Measurements from ENCODE around the gene HMGB1. TPM values are rescaled to one million over a fixed set of nuclear protein-coding genes. Genes with fewer than 3 reads are reported as not detected.

The HMGB1 gene
- total and polyA plus RNA-seq, 2 of the 13 experiments (the other 11 are each of a cell fraction or from before 2014, with no cell fraction given) = 115 to 584 TPM

GRCh38 chr13:30413842-30414241 is 51.9 kb downstream of the HMGB1 start (continued):
- TF ChIP-seq, protein P1, sequence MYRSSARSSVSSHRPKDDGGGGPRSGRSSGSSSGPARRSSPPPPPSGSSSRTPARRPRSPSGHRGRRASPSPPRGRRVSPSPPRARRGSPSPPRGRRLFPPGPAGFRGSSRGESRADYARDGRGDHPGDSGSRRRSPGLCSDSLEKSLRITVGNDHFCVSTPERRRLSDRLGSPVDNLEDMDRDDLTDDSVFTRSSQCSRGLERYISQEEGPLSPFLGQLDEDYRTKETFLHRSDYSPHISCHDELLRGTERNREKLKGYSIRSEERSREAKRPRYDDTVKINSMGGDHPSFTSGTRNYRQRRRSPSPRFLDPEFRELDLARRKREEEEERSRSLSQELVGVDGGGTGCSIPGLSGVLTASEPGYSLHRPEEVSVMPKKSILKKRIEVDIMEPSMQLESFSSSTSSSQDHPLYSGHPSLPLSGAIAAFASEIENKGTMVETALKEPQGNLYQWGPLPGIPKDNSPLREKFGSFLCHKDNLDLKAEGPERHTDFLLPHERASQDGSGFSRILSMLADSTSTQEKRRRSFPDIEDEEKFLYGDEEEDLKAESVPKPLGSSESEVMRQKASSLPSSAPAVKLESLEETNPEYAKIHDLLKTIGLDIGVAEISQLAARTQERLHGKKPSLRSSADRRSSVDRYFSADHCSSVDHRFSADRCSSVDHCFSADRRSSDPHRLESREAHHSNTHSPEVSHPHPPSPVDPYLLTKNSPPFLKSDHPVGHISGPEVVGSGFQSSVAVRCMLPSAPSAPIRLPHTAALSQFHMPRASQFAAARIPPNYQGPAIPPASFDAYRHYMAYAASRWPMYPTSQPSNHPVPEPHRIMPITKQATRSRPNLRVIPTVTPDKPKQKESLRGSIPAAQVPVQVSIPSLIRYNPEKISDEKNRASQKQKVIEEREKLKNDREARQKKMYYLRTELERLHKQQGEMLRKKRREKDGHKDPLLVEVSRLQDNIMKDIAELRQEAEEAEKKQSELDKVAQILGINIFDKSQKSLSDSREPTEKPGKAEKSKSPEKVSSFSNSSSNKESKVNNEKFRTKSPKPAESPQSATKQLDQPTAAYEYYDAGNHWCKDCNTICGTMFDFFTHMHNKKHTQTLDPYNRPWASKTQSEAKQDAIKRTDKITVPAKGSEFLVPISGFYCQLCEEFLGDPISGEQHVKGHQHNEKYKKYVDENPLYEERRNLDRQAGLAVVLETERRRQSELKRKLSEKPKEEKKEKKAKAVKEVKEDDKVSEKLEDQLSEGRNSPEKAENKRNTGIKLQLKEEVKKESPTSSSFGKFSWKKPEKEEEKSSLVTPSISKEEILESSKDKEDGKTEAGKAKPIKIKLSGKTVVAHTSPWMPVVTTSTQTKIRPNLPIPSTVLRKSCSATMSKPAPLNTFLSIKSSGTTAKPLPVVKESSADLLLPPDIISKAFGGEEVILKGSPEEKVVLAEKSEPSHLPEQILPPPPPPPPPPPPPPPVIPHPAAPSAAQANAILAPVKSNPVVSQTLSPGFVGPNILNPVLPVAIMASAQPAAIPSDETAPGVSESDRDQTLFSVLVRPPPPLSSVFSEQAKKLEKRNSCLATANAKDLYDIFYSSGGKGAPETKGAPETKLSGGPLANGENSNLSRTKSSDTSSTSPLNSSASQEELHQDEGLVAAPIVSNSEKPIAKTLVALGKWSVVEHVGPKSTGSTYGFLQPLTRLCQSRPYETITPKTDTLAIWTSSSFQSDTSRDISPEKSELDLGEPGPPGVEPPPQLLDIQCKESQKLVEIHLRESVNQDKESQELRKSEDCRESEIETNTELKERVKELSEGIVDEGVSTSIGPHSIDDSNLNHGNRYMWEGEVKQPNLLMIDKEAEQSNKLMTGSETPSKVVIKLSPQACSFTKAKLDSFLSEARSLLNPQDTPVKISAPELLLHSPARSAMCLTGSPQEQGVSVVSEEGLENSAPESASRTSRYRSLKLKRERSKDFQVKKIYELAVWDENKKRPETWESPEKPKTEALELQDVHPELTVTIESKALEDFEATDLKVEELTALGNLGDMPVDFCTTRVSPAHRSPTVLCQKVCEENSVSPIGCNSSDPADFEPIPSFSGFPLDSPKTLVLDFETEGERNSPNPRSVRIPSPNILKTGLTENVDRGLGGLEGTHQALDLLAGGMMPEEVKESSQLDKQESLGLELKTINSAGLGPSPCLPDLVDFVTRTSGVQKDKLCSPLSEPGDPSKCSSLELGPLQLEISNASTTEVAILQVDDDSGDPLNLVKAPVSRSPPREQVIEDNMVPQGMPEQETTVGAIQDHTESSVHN (CRISPR knock-in tag; IDR thresholded peaks at IDR 0.05) = no peak
- TF ChIP-seq ZKSCAN8 (CRISPR knock-in tag; IDR thresholded peaks at IDR 0.05; ENCODE audit: borderline replicate concordance) = no peak
- TF ChIP-seq, protein P2, sequence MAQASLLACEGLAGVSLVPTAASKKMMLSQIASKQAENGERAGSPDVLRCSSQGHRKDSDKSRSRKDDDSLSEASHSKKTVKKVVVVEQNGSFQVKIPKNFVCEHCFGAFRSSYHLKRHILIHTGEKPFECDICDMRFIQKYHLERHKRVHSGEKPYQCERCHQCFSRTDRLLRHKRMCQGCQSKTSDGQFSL (CRISPR knock-in tag; IDR thresholded peaks at IDR 0.05) = no peak
- TF ChIP-seq ZMYM4 (CRISPR knock-in tag; IDR thresholded peaks at IDR 0.05) = no peak
- no peak for TF ChIP-seq AGO2 (optimal IDR thresholded peaks at IDR 0.05; ENCODE audit: low read depth, low read length)

Measured in HepG2 (cell line).